ENCODE data around the gene TOR2A.
"Not testable (repeated sequence)": the region's sequence is repeated elsewhere in the genome, so short reads cannot be mapped to it uniquely, and the experiment has no call there.

Gene TOR2A

DNA sequence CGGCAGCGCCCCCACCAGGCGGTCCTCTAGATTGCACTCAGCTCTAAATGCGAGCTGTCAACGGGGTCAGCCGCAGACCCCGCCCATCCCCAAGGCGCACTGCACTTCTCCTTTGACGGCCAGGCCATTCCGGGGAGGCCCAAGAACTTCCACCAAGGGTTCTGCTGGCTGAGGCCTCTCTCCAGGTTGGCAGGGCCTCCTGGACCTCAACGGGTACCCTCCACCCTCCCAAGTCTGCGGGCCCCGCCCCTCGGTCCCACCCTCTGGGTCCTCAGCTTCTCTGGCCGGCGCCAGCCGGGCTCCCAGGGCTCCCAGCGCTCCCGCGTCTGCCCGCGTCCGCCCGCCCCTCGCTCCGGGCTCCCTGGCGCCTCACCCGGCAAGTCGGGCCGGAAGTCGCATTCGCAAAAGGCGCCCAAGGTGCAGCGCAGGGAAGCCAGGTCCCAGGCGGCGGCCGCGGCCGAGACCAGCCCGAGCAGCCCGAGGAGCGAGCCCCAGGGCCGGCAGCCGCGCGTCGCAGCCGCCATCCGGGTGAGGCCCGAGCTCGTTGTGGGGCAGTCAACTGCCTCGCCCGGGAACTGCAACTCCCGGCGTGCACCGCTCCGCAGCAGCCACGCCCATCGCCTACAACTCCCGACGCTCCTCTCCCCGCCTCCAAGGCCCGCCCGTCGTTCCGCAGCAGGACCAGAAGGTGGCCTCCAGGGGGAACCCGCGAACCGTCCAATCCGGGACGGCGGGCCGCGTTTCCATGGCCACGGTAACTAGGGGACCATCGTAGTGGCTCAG is at the start of gene TOR2A:
Gene TOR2A (minus strand): TSS at position 548 of the 783 bp plus-strand sequence. CDS start 24 bp downstream, at position 524.
- DNase-seq: peak; percentile 89

GRCh38 chr9:127783111-127784008 is 48.3 kb upstream of the TOR2A start:
- no peak for DNase-seq

DNA sequence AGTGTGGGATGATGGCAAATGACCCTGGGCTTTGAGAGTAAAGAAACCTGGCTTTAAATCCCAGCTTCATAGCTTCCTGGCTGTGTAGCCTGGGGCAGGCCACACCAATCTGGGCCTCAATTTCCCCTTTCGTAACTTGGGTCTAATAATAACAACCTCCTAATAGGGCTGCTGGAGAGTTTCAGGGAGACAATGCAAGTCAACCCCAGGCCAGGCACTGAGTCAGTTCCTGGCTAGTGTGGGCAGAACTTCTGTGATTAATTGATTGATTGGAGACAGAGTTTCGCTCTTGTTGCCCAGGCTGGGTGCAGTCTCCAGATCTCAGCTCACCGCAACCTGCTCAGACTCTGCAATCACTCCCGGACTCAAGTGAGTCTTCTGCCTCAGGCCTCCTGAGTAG is 46.7 kb upstream of the TOR2A start:
- no peak for DNase-seq

GRCh38 chr9:127780909-127781308 is 45.8 kb upstream of the TOR2A start:
- not testable (repeated sequence) for DNase-seq

DNA sequence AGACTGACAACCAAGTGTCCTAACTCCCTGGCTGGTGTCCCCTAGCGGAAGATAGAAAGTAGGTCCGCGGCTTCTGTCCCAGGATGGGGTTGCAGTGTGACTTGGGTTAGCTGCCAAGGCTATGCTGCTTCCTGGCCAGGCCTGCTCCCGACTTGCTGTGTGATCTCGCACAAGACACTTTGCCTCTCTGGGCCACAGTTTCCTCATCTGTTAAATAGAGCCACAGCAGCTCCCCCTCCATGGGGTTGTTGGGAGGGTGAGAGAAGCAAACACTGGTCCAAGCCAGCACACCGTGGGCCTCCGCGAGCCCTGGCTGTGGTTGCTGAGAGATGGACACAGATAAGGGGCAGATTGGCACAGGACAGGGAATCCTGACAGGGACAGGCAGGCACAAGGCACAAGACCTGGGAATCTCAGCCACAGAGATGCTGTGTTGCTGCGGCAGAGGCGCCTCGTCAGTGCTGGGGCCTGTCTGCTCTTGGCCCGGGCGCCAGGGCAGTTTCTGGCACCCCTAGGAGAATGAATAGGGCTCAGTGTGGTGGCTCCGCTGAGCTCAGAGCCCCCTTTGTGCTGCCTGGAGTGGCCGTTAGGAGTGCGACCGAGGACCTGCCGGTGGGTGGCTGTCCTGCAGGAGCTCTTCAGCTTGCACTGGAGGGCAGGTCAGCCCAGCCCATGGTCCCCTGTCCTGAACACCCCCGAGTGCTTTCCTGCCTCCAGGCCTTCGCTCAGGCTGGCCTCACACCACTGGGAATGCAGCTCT is 45.2 kb upstream of the TOR2A start:
- no peak for DNase-seq

DNA sequence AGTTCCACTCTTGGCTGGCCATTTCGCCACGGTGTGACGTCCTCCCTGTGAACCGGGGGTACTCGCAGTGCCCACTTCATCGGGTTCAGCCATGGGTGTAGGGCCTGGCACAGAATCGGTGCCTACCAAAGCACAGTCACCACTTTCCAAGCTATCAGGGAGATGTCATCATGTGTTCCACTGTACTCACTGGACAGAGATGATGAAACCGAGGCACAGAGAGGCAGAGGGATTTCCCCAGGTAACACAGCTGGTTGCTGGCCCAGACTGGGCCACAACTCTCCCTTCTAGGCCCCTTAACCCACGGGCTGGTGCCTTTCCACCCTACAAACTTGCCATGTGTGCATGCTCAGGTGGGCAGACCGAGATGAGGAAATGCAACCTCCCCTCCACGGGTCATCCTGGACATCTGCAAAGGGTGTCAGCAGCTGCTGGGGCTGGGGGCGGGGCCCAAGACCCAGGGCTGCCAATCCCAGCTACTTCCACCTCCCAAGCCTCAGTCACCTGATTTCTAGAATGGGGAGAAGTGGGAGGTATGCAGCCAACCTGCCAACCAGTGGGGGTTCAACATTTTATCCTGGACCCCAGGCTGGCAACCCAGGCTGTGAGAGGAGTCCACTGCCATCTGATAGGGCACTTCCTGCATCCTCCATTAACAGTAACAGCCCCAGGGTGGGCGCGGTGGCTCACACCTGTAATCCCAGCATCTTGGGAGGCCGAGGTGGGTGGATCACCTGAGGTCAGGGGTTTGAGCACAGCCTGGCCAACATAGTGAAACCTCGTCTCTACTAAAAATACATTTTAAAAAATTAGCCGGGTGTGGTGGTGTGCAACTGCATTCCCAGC is 44.3 kb upstream of the TOR2A start:
- DNase-seq: no peak

GRCh38 chr9:127778280-127779135 is 43.4 kb upstream of the TOR2A start, which contains the start of gene SH2D3C:
Gene SH2D3C (minus strand): TSS chr9:127778666. CDS start chr9:127778627, 39 bp downstream.
- no peak for DNase-seq

DNA sequence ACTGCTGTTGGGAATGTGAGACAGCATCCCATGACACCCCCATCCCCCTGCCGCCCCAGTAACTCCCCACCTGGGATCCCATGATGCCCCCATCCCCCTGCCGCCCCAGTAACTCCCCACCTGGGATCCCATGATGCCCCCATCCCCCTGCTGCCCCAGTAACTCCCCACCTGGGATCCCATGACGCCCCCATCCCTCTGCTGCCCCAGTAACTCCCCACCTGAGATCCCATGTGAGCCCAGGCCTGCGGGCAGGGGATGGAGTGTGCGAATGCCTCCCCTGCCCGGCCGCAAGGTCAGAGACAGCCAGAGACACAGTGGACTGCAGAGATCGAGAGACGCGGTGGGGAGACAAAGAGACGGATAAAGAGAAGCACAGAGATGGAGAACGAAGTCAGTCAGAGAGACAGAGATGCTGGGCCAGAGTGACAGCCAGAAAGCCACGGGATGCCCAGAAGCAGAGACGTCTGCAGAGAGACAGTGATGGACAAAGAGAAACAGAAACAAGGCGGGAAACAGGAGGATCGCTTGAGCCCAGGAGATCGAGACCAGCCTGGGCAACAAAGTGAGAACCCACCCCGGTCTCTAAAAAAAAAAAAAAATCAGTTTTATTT is 42.4 kb upstream of the TOR2A start:
- no peak for DNase-seq

DNA sequence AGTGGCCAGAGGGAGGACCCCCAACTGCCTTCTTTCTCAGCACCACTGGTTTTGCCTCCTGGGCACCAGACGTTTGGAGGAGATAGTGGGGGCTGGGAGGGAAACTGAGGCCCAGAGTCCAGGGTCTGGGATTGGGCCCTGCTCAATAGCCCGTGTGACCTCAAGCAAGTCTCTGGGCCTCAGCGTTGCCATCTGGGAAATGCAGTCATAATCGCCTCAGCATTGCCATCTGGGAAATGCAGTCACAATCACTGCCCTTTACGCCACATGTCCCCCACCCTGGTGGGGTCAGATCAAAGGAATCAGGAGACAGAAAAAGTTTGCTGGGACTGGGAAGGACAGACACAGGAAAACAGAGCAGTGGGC is 41.8 kb upstream of the TOR2A start:
- DNase-seq: no peak

DNA sequence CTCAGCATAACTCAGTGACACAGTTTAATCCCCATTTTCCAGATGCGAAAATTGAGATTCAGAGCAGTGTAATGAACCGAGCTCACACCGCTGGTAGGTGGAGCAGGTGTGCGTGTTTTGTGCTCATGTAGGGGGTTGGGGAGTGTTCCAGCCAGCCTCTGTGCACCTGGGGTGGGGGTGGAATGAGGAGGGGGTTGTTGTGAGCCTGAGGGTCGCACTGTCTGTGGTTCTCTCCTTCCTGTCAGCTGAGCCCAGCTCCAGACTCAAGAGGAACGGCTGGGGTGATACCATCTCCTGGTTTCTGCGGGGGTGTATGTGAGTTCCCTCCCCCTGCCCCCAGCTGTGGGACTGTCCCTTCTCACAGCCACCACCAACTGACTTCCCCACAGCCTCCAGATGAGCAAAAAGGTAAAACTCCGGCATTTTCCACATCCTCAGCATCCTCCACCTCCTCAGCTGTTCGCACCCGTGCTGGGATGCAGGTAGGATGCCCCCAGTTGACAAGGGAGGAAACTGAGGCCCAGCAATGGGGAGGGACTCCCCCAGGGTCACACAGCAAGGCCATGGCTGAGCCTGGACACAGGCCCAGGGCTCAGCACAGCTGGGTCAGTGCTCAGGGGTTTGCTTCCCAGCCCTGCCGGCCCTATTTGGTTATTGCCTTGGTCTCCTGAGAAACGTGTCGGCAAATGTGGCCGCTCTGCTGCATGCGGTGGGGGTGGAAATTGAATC is 41.3 kb upstream of the TOR2A start:
- DNase-seq: no peak

- DNase-seq: no peak
Measured at GRCh38 chr9:127773981-127774380, 38.9 kb upstream of the TOR2A start.

DNA sequence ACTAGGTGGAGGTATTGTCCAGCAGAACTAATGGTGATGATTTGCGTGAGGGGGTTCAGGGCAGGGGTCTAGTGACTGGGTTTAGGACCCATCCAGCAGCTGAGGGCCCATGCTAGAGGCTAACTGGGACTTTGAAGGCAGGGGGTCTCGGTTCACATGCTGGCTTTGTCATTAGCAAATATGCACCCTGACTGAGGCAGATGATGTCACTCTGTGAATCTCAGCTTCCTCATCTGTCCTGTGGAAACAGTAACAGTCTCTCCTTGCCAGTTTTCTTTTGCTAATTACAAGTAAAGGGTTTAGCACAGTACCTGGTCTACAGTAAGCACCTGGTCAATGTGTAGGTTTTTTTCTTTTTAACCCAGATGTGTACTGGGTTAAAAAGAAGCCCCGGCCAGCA is 38.2 kb upstream of the TOR2A start:
- DNase-seq: no peak

- DNase-seq: no peak
Measured at GRCh38 chr9:127772603-127773002, 37.5 kb upstream of the TOR2A start.

GRCh38 chr9:127771570-127772189 is 36.6 kb upstream of the TOR2A start:
- no peak for DNase-seq

DNA sequence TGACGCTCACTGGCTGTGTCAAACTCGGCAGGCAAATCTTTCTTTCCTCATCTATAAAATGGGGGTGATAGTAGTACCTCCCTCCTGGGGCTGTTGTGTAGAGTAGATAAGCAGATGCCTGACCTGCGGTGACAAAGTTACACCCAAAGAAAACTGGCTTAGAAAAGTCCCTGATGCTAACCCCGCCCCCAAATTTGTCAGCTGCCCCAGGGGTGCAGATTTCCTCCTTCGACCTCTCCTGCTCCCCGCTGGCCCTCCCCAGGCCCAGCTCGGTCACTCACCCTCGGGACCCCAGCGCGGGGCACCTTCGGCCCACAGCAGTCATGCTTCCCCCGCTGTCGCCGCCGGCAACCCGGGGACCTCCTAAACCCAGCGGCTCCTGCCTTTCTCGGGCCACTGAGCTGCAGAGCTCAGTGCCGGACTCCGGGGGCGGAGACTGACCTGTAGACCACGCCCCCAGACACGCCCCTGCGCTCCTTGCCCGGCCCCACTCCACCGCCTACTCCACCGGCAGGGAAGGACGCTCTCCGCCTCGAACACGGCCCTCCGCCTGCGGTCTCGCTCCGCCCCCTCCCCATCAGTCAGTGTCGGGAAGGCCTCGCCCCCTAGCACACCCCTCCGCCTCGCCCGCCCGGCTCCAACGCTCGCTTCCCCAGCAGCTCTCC is 35.9 kb upstream of the TOR2A start:
- DNase-seq: peak; percentile 93

DNA sequence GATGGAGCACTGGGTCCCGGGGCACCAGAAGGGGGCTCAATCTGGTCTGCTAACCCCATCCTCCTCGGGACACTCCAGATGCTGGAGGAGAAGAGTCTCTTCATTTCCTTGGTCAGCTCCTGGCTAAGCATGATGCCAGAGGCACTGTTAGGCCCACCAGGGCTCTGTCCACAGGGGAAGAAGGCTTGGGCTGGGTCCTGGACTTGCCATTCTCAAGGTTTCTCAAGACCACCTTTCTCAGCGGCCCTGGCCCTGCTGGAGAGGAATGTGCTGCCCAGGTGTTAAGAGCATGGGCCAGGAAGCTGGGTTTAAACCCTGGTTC is 35.5 kb upstream of the TOR2A start:
- DNase-seq: no peak

DNA sequence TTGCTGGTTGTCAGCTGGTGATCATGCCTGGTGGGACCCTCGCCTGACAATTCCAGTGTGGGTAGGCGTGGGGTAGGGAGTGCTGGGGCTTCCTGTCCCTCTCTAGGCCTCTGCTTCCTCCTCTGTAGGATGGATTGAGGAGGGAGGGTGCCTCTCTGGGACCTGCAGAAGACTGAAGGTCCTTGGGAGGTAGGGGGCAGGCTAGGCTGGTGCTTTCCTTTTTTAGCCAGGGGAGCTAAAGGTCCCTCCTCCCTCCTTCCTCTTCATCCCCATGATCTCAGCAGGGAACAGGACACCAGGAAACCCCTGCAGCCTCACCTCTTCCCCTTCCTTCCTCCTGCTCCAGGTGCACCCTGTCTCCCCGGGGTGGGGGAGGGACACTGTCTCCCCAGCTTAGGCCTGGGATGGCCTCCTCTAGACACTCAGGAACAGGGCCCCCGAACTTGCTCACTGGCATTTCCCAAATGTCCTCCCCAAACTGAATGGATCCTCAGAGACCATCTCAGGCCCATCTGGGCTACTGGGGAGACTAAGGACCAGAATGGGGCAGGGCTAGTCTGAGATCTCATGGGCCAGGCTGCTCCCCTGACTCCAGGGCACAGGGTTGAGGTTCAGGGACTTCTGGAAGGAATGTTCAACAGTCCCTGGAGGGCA is 35.0 kb upstream of the TOR2A start:
- no peak for DNase-seq

- DNase-seq: no peak
Measured at GRCh38 chr9:127769101-127769500, 34.0 kb upstream of the TOR2A start.

- DNase-seq: no peak
Measured at GRCh38 chr9:127768698-127769097, 33.6 kb upstream of the TOR2A start.
